Hepatocyte (in vitro differentiated cells): ENCODE measurements around the gene CWF19L1. TPM values are rescaled to one million over a fixed set of nuclear protein-coding genes. Genes with fewer than 3 reads are reported as not detected.

Experiments
- DNase-seq: peaks from one replicate; pipeline ENCODE4 v3.0.0-alpha.2; 2016; ENCODE audit warnings: low spot score
- H2AFZ ChIP-seq: fragments of 200-600 bp; sonication (generic); 2 replicates; pipeline ENCODE4 v1.6.0; 2016; ENCODE audit warnings: antibody characterized with exemption, mild to moderate bottlenecking
- H3K27ac ChIP-seq: fragments of 200-600 bp; sonication (generic); 2 replicates; pipeline ENCODE4 v1.5.1; 2016; ENCODE audit warnings: mild to moderate bottlenecking
- H3K27me3 ChIP-seq: fragments of 200-600 bp; sonication (generic); 2 replicates; pipeline ENCODE4 v1.6.1; 2016
- H3K36me3 ChIP-seq: fragments of 200-600 bp; sonication (generic); replicated peaks from 2 replicates; pipeline ENCODE4 v1.5.1; 2016; ENCODE audit warnings: low read depth; ENCODE audit not compliant: insufficient read depth
- H3K4me1 ChIP-seq: fragments of 200-600 bp; sonication (generic); 2 replicates; pipeline ENCODE4 v1.5.1; 2016; ENCODE audit warnings: mild to moderate bottlenecking, moderate library complexity; ENCODE audit not compliant: insufficient read depth
- H3K4me2 ChIP-seq: fragments of 200-600 bp; sonication (generic); 2 replicates; pipeline ENCODE4 v1.6.0; 2016
- H3K4me3 ChIP-seq: fragments of 200-600 bp; sonication (generic); 2 replicates; pipeline ENCODE4 v1.5.1; 2016; ENCODE audit warnings: mild to moderate bottlenecking
- H3K79me2 ChIP-seq: fragments of 200-600 bp; sonication (generic); 2 replicates; pipeline ENCODE4 v1.6.0; 2017; ENCODE audit warnings: mild to moderate bottlenecking
- H3K9me2 ChIP-seq: fragments of 200-600 bp; sonication (generic); replicated peaks from 2 replicates; pipeline ENCODE4 v1.6.0; 2017; ENCODE audit warnings: mild to moderate bottlenecking; ENCODE audit not compliant: insufficient read depth
- H3K9me3 ChIP-seq: fragments of 200-600 bp; sonication (generic); 2 replicates; pipeline ENCODE4 v1.5.1; 2016; ENCODE audit warnings: low read depth, mild to moderate bottlenecking
- H4K20me1 ChIP-seq: fragments of 200-600 bp; sonication (generic); 2 replicates; pipeline ENCODE4 v1.6.0; 2016; ENCODE audit warnings: mild to moderate bottlenecking; ENCODE audit not compliant: insufficient read depth, poor library complexity, severe bottlenecking
- CTCF ChIP-seq: fragments of 200-600 bp; sonication (generic); IDR thresholded peaks from 2 replicates; pipeline ENCODE4 v1.5.1; 2016; ENCODE audit warnings: antibody characterized with exemption, mild to moderate bottlenecking; ENCODE audit not compliant: poor library complexity
- EZH2 ChIP-seq: fragments of 200-600 bp; sonication (generic); IDR thresholded peaks from 2 replicates; pipeline ENCODE4 v1.6.1; 2016; ENCODE audit warnings: antibody characterized with exemption, mild to moderate bottlenecking, borderline replicate concordance
- EZH2phosphoT487 ChIP-seq: fragments of 200-600 bp; sonication (generic); IDR thresholded peaks from one replicate; pipeline ENCODE4 v1.6.1; 2018; ENCODE audit warnings: antibody characterized with exemption, mild to moderate bottlenecking, low read depth, moderate library complexity; ENCODE audit not compliant: unreplicated experiment, severe bottlenecking
- WGBS: methylation state at CpG from one replicate; pipeline ENCODE4 v1.1.6; 2016; ENCODE audit warnings: low lambda C conversion rate; ENCODE audit errors: missing lambda C conversion rate; 5-methylcytosine and 5-hydroxymethylcytosine counted together
- polyA plus RNA-seq: library from polyadenylated mRNA; unstranded; fragments of >200 nt; fragmentation: Nextera tagmentation; extraction: Ambion mirVana; gene quantifications from 2 replicates; pipeline ENCODE4 v1.2.1, GENCODE V29; 2016
- total RNA-seq: library from RNA; depleted of rRNA; stranded (reverse); fragments of >200 nt; gene quantifications from 2 replicates; pipeline ENCODE4 v1.2.3, GENCODE V29; 2014

Gene CWF19L1
- total and polyA plus RNA-seq, 2 experiments from 2014 or later, result 12.2 to 22.8 TPM

GRCh38 chr10:100192350-100192749, 75.1 kb downstream of the CWF19L1 start:
- Histone ChIP-seq H4K20me1 (no peaks in the 10 kb centered on the region), H3K27ac (no peak overlapping the region), H2AFZ (no peak overlapping the region), H3K4me2 (no peak overlapping the region), H3K27me3 (no peaks in the 10 kb centered on the region), H3K9me3 (no peaks in the 10 kb centered on the region), H3K36me3 (no peaks in the 10 kb centered on the region), H3K4me1 (peaks cover 3% of the 10 kb centered on the region), H3K9me2 (no peaks in the 10 kb centered on the region), H3K79me2 (peaks cover 16% of the 10 kb centered on the region), H3K4me3 (no peak overlapping the region)
- WGBS, result 95% methylated on average over 2 of the region's 2 CpGs
- no peak for TF ChIP-seq EZH2
- TF ChIP-seq CTCF, result no peak
- no peak for TF ChIP-seq EZH2phosphoT487
- DNase-seq, result no peak

- H3K27ac ChIP-seq, result peak overlapping the region; percentile 89
- WGBS, result 47% methylated on average over 28 of the region's 28 CpGs
- H3K79me2 ChIP-seq, result peaks cover 42% of the 10 kb centered on the region
- peak overlapping the region; percentile 98 for H2AFZ ChIP-seq
- H4K20me1 ChIP-seq, result no peaks in the 10 kb centered on the region
- TF ChIP-seq EZH2 (no peak), CTCF (no peak)
- H3K4me1 ChIP-seq, result peaks cover 21% of the 10 kb centered on the region
- no peaks in the 10 kb centered on the region for H3K9me3 ChIP-seq
- peak overlapping the region; percentile 92 for H3K4me3 ChIP-seq
- H3K9me2 ChIP-seq, result no peaks in the 10 kb centered on the region
- no peaks in the 10 kb centered on the region for H3K27me3 ChIP-seq
- peak overlapping the region; percentile 85 for H3K4me2 ChIP-seq
- no peaks in the 10 kb centered on the region for H3K36me3 ChIP-seq
- peak; percentile 45 for DNase-seq
These were observed 80.9 kb downstream of the CWF19L1 start for GRCh38 chr10:100186253-100187212.

- H4K20me1 ChIP-seq, result no peaks in the 10 kb centered on the region
- H3K9me2 ChIP-seq, result no peaks in the 10 kb centered on the region
- H3K4me2 ChIP-seq, result peak within 1 kb of the TSS; percentile 85
- peaks cover 21% of the 10 kb centered on the region for H3K4me1 ChIP-seq
- H3K9me3 ChIP-seq, result no peaks in the 10 kb centered on the region
- TF ChIP-seq CTCF (peak; percentile 3), EZH2phosphoT487 (no peak)
- WGBS, result under 1% methylated on average over 62 of the region's 65 CpGs
- H3K27ac ChIP-seq, result peak within 1 kb of the TSS; percentile 89
- peak within 1 kb of the TSS; percentile 92 for H3K4me3 ChIP-seq
- peak; percentile 97 for DNase-seq
- peak within 1 kb of the TSS; percentile 98 for H2AFZ ChIP-seq
- peaks cover 43% of the 10 kb centered on the region for H3K79me2 ChIP-seq
- H3K27me3 ChIP-seq, result no peaks in the 10 kb centered on the region
- no peaks in the 10 kb centered on the region for H3K36me3 ChIP-seq
These were observed 81.8 kb downstream of the CWF19L1 start, which contains the start of gene ERLIN1 for GRCh38 chr10:100185364-100186252. Gene ERLIN1, minus strand, starts transcription at chr10:100186029. Its CDS starts 403 bp downstream, at chr10:100185626.
